H1 (cell line): ENCODE measurements around the gene DAAM1. TPM values are rescaled to one million over a fixed set of nuclear protein-coding genes. Genes with fewer than 3 reads are reported as not detected.

Experiments used
- CTCF ChIA-PET: fragments of 300-600 bp; sonication (Branson Sonifier 250); formaldehyde crosslinking; loops from one replicate; lab custom pipeline; 2021; ENCODE audit not compliant: partially characterized antibody; lab: Charles Lee
- POLR2A ChIA-PET: fragments of 300-600 bp; sonication (Branson Sonifier 250); formaldehyde crosslinking; loops from one replicate; lab custom pipeline; 2021; ENCODE audit warnings: inconsistent platforms; ENCODE audit not compliant: partially characterized antibody; lab: Charles Lee
- DNase-seq, 2 experiments: peaks; one replicate each; pipeline versions ENCODE4 v3.0.0 to v3.0.0-alpha.2; 2010 to 2022; ENCODE audit warnings: low spot score in 2 of 2, low read depth in 1 of 2, mixed read lengths in 1 of 2
- FAIRE-seq: peaks from 2 replicates; lab custom pipeline; 2011; peaks lifted over from hg19 to GRCh38; lab: Jason Lieb, UNC
- H2AFZ ChIP-seq: 2 replicates; pipeline ENCODE4 v1.8.1; 2012; ENCODE audit warnings: low read length, inconsistent platforms
- H2AK5ac ChIP-seq: 2 replicates; pipeline ENCODE4 v1.6.1; 2013; ENCODE audit warnings: low read depth, low read length
- H2BK120ac ChIP-seq: replicated peaks from 2 replicates; pipeline ENCODE3; 2013; ENCODE audit warnings: low read depth, low read length, inconsistent platforms
- H2BK12ac ChIP-seq: 2 replicates; pipeline ENCODE4 v1.6.1; 2013; ENCODE audit warnings: low read depth, low read length
- H2BK15ac ChIP-seq: 2 replicates; pipeline ENCODE4 v1.6.1; 2013; ENCODE audit warnings: low read length
- H2BK20ac ChIP-seq: 2 replicates; pipeline ENCODE4 v1.6.1; 2013; ENCODE audit warnings: low read length
- H2BK5ac ChIP-seq: 2 replicates; pipeline ENCODE4 v1.6.1; 2013; ENCODE audit warnings: low read depth, low read length
- H3K14ac ChIP-seq: 2 replicates; pipeline ENCODE4 v1.6.1; 2013; ENCODE audit warnings: inconsistent platforms; ENCODE audit not compliant: insufficient read length
- H3K18ac ChIP-seq: 2 replicates; pipeline ENCODE4 v1.6.1; 2013; ENCODE audit warnings: low read length; ENCODE audit errors: extremely low read depth
- H3K23ac ChIP-seq: 2 replicates; pipeline ENCODE4 v1.6.1; 2013; ENCODE audit warnings: inconsistent platforms; ENCODE audit not compliant: insufficient read length
- H3K23me2 ChIP-seq: 2 replicates; pipeline ENCODE4 v1.6.1; 2013; ENCODE audit warnings: low read depth, low read length
- H3K27ac ChIP-seq: 2 replicates; pipeline ENCODE4 v1.6.1; 2011; ENCODE audit warnings: low read depth, low read length, inconsistent platforms
- H3K27me3 ChIP-seq, 4 experiments: replicated peaks in 1 of 4; 1 replicate in 1 of 4; 2 replicates in 3 of 4; pipeline versions ENCODE4 v1.6.1 to v1.8.1; 2011 to 2013; ENCODE audit warnings: low read length in 3 of 4, mild to moderate bottlenecking in 3 of 4, inconsistent platforms in 2 of 4, mixed read lengths in 2 of 4, moderate library complexity in 1 of 4; ENCODE audit not compliant: control insufficient read depth in 3 of 4, insufficient read depth in 3 of 4; ENCODE audit errors: extremely low read depth in 1 of 4
- H3K36me3 ChIP-seq, 4 experiments: 2 replicates each; pipeline versions ENCODE4 v1.6.1 to v1.8.1; 2011 to 2013; ENCODE audit warnings: mild to moderate bottlenecking in 4 of 4, low read length in 3 of 4, moderate library complexity in 2 of 4, control low read depth in 1 of 4, inconsistent platforms in 1 of 4; ENCODE audit not compliant: insufficient read depth in 4 of 4, control insufficient read depth in 2 of 4
- H3K4ac ChIP-seq: replicated peaks from 2 replicates; pipeline ENCODE3; 2013; ENCODE audit warnings: low read length, low read depth, mixed read lengths, inconsistent platforms; ENCODE audit not compliant: insufficient read length
- H3K4me1 ChIP-seq, 4 experiments: replicated peaks in 1 of 4; 1 replicate in 1 of 4; 2 replicates in 3 of 4; pipeline versions ENCODE4 v1.6.1 to v1.8.1; 2011 to 2013; ENCODE audit warnings: low read length in 3 of 4, inconsistent platforms in 2 of 4, mixed read lengths in 1 of 4; ENCODE audit not compliant: insufficient read depth in 4 of 4, control insufficient read depth in 3 of 4
- H3K4me2 ChIP-seq, 2 experiments: 2 replicates each; pipeline versions ENCODE4 v1.6.1 to v1.8.1; 2011 to 2013; ENCODE audit warnings: low read depth in 2 of 2, low read length in 2 of 2, control low read depth in 1 of 2, inconsistent platforms in 1 of 2, mild to moderate bottlenecking in 1 of 2; ENCODE audit not compliant: insufficient read depth in 1 of 2
- H3K4me3 ChIP-seq, 4 experiments: fragments of 200-600, 300-600 bp in 1 of 4; sonication (generic), shearing (Covaris generic), sonication (Bioruptor Twin) in 1 of 4; 2 replicates each; pipeline versions ENCODE4 v1.5.1 to v1.8.1; 2011 to 2016; ENCODE audit warnings: low read length in 4 of 4, low read depth in 3 of 4, control low read depth in 2 of 4, inconsistent platforms in 2 of 4, mild to moderate bottlenecking in 2 of 4, mixed read lengths in 1 of 4, moderate library complexity in 1 of 4; ENCODE audit not compliant: insufficient read depth in 2 of 4; ENCODE audit errors: extremely low read depth in 1 of 4
- H3K56ac ChIP-seq: replicated peaks from 2 replicates; pipeline ENCODE3; 2013; ENCODE audit warnings: low read depth, mild to moderate bottlenecking, mixed read lengths, low read length, inconsistent platforms; ENCODE audit not compliant: insufficient read length
- H3K79me1 ChIP-seq: 2 replicates; pipeline ENCODE4 v1.6.1; 2013; ENCODE audit warnings: low read depth, low read length, control low read depth
- H3K79me2 ChIP-seq, 2 experiments: 2 replicates each; pipeline versions ENCODE4 v1.6.1 to v1.8.1; 2012 to 2013; ENCODE audit warnings: low read length in 2 of 2, mild to moderate bottlenecking in 2 of 2, inconsistent platforms in 1 of 2; ENCODE audit not compliant: insufficient read depth in 2 of 2, control insufficient read depth in 1 of 2
- H3K9ac ChIP-seq, 4 experiments: replicated peaks in 1 of 4; 1 replicate in 1 of 4; 2 replicates in 3 of 4; pipeline versions ENCODE4 v1.6.1 to v1.8.1; 2011 to 2013; ENCODE audit warnings: low read depth in 3 of 4, low read length in 3 of 4, control low read depth in 2 of 4, mild to moderate bottlenecking in 2 of 4, moderate library complexity in 2 of 4, inconsistent platforms in 1 of 4; ENCODE audit errors: extremely low read depth in 1 of 4
- H3K9me3 ChIP-seq, 2 experiments: 2 replicates each; pipeline versions ENCODE4 v1.6.1 to v1.8.1; 2012 to 2013; ENCODE audit warnings: mild to moderate bottlenecking in 2 of 2, moderate library complexity in 2 of 2, control low read depth in 1 of 2, inconsistent platforms in 1 of 2, low read depth in 1 of 2, low read length in 1 of 2, mixed read lengths in 1 of 2; ENCODE audit not compliant: insufficient read depth in 2 of 2
- H4K20me1 ChIP-seq, 2 experiments: replicated peaks in 1 of 2; 2 replicates each; pipeline versions ENCODE3 to v1.8.1; 2011 to 2013; ENCODE audit warnings: inconsistent platforms in 2 of 2, low read length in 2 of 2, mild to moderate bottlenecking in 1 of 2; ENCODE audit not compliant: insufficient read depth in 2 of 2, control insufficient read depth in 1 of 2
- H4K5ac ChIP-seq: 2 replicates; pipeline ENCODE4 v1.6.1; 2013; ENCODE audit warnings: low read length, low read depth, mixed read lengths, inconsistent platforms; ENCODE audit not compliant: insufficient read length
- H4K8ac ChIP-seq: 2 replicates; pipeline ENCODE4 v1.8.0; 2013; ENCODE audit warnings: mild to moderate bottlenecking, moderate library complexity, low read length, inconsistent platforms; ENCODE audit not compliant: insufficient read depth; ENCODE audit errors: extremely low read depth
- H4K91ac ChIP-seq: replicated peaks from 2 replicates; pipeline ENCODE3; 2013; ENCODE audit warnings: low read length, mixed read lengths, inconsistent platforms; ENCODE audit not compliant: insufficient read length
- CBX5 ChIP-seq: fragments of 300-800, 300-1000 bp; sonication (generic); IDR thresholded peaks from 2 replicates; pipeline ENCODE4 v1.7.1; 2016; ENCODE audit warnings: antibody characterized with exemption, low read length, low read depth
- CHD1 ChIP-seq: IDR thresholded peaks from 2 replicates; pipeline ENCODE4 v1.6.1; 2012; ENCODE audit warnings: low read depth, low read length, improper control_type of control experiment
- JUN ChIP-seq: IDR thresholded peaks from 2 replicates; pipeline ENCODE4 v1.6.1; 2011; ENCODE audit warnings: low read depth, mild to moderate bottlenecking, improper control_type of control experiment, low read length
- NANOG ChIP-seq: IDR thresholded peaks from 2 replicates; pipeline ENCODE4 v1.6.1; 2011; ENCODE audit warnings: low read length, low read depth, mild to moderate bottlenecking, inconsistent platforms; ENCODE audit not compliant: insufficient read depth, poor library complexity, severe bottlenecking
- POLR2A ChIP-seq, 2 experiments: IDR thresholded peaks; 1 replicate in 1 of 2; 2 replicates in 1 of 2; pipeline ENCODE4 v1.6.1; 2011; ENCODE audit warnings: low read depth in 2 of 2, low read length in 2 of 2, mild to moderate bottlenecking in 2 of 2; ENCODE audit errors: control extremely low read depth in 1 of 2
- POLR2AphosphoS5 ChIP-seq: IDR thresholded peaks from 2 replicates; pipeline ENCODE4 v1.6.1; 2011; ENCODE audit warnings: low read depth, low read length
- SIN3A ChIP-seq, 2 experiments: IDR thresholded peaks in 1 of 2; conservative IDR thresholded peaks in 1 of 2; 2 replicates each; pipeline ENCODE4 v1.6.1; 2011 to 2012; ENCODE audit warnings: low read length in 2 of 2, improper control_type of control experiment in 1 of 2, low read depth in 1 of 2, mild to moderate bottlenecking in 1 of 2
- SP4 ChIP-seq: IDR thresholded peaks from 2 replicates; pipeline ENCODE4 v1.6.1; 2012; ENCODE audit warnings: low read length, inconsistent platforms
- SRF ChIP-seq: IDR thresholded peaks from 2 replicates; pipeline ENCODE4 v1.6.1; 2011; ENCODE audit warnings: mild to moderate bottlenecking, low read depth, low read length, moderate library complexity
- TAF1 ChIP-seq: IDR thresholded peaks from 2 replicates; pipeline ENCODE4 v1.6.1; 2011; ENCODE audit warnings: mild to moderate bottlenecking, low read depth, low read length
- TBP ChIP-seq: IDR thresholded peaks from 2 replicates; pipeline ENCODE4 v1.6.1; 2011; ENCODE audit warnings: low read depth, low read length, improper control_type of control experiment
- TCF12 ChIP-seq: IDR thresholded peaks from 2 replicates; pipeline ENCODE4 v1.6.1; 2011; ENCODE audit warnings: low read depth, mild to moderate bottlenecking, low read length
- TEAD4 ChIP-seq: IDR thresholded peaks from 2 replicates; pipeline ENCODE4 v1.6.1; 2012; ENCODE audit warnings: low read depth, low read length, inconsistent platforms, mixed read lengths
- ZNF274 ChIP-seq: IDR thresholded peaks from 2 replicates; pipeline ENCODE4 v1.7.0; 2012; ENCODE audit warnings: low read length, borderline replicate concordance; ENCODE audit errors: extremely low read depth
- WGBS, 2 experiments: shearing (Covaris generic) in 1 of 2; methylation state at CpG; one replicate each; pipeline versions ENCODE4 v1.1.6 to v1.1.7; 2013 to 2015; ENCODE audit warnings: low lambda C conversion rate in 2 of 2, mixed read lengths in 2 of 2, inconsistent platforms in 1 of 2, low coverage in 1 of 2, missing lambda C conversion rate in 1 of 2; ENCODE audit not compliant: insufficient replicate concordance in 2 of 2, insufficient coverage in 1 of 2, insufficient read length in 1 of 2; ENCODE audit errors: extremely low coverage in 1 of 2, missing lambda C conversion rate in 1 of 2; 5-methylcytosine and 5-hydroxymethylcytosine counted together
- polyA plus RNA-seq, 7 experiments: library from polyadenylated mRNA; depleted of rRNA in 3 of 7; stranded (reverse) in 5 of 7; unstranded in 2 of 7; fragments of >200 nt in 5 of 7; fragments of 200-250 nt in 2 of 7; gene quantifications; 1 replicate in 5 of 7; 2 replicates in 1 of 7; 4 replicates in 1 of 7; pipeline versions ENCODE4 v1.2.1 to v1.2.3, GENCODE V29; 2011 to 2013; ENCODE audit warnings: missing spikeins in 2 of 7, mixed read lengths in 2 of 7
- total RNA-seq: library from RNA; stranded (reverse); fragmentation: NEBNext Ultra II Directional; extraction: Animal tissue kit (Norgen Biotek cat#: 25700); gene quantifications from 2 replicates; pipeline ENCODE4 v1.2.1, GENCODE V29; 2021

DAAM1 gene
- total and polyA plus RNA-seq, 2 of the 8 experiments (the other 6 are each of a cell fraction or from before 2014, with no cell fraction given) = 5.0 to 44.9 TPM

DNA sequence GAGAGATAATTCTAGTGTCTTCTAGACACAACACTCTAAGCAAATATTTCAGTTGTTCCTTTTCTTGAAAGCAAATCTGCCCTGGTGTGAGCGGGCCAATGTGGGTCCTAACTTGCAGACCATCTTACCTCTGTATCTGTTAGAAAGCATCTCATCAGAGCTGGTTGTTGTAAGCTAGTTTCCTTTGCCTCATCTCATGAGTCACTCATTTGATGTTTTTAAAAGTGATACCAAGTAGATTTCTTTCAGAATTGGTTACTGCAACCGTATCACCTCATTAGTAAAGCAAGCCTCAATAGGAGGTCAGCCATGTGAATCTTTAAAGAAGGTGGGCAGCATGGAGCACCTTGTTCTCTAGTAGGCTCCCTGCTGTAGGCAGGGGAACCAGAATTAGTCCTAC is 78.6 kb downstream of the DAAM1 start:
- Histone ChIP-seq H3K9ac (no peak overlapping the region), H3K14ac (no peak overlapping the region), H3K4me2 (no peak overlapping the region), H3K27me3 (no peaks in the 10 kb centered on the region), H2AFZ (no peak overlapping the region), H2BK15ac (no peak overlapping the region), H3K9me3 (no peaks in the 10 kb centered on the region)
- TF ChIP-seq ZNF274 (no peak), SRF (no peak), NANOG (no peak), TBP (no peak), SP4 (no peak), POLR2A (IDR thresholded peaks at IDR 0.05; ENCODE audit: control extremely low read depth in 1 of 2, low read depth in 2 of 2, low read length in 2 of 2) (no peak), JUN (no peak), CBX5 (no peak), TAF1 (no peak), TEAD4 (no peak), CHD1 (no peak), TCF12 (no peak), POLR2AphosphoS5 (no peak), SIN3A (conservative IDR thresholded peaks at IDR 0.05 in 1 of 2, IDR thresholded peaks at IDR 0.05 in 1 of 2; ENCODE audit: low read depth in 1 of 2, low read length in 2 of 2) (no peak)
- TF ChIP-seq, all 59 proteins: peak for 0
- WGBS, 2 experiments = 90% methylated on average over 2 of the region's 2 CpGs; no CpG with 5 or more reads in 1 of the 2 experiments
- Histone ChIP-seq H3K23ac (no peak overlapping the region), H3K23me2 (no peaks in the 10 kb centered on the region), H4K91ac (no peak overlapping the region), H4K20me1 (no peaks in the 10 kb centered on the region), H3K4ac (no peak overlapping the region), H3K4me1 (0 out of 7 replicates have a peak, but pooled peaks cover 0 to 2% (median 0%) of the 10 kb centered on the region in 4 experiments), H4K8ac (no peak overlapping the region), H2BK120ac (no peak overlapping the region), H3K18ac (no peak overlapping the region), H2BK20ac (no peak overlapping the region), H2AK5ac (no peak overlapping the region), H3K79me2 (no peaks in the 10 kb centered on the region), H2BK5ac (no peak overlapping the region), H3K4me3 (no peak overlapping the region), H3K79me1 (no peaks in the 10 kb centered on the region), H3K27ac (no peak overlapping the region), H4K5ac (no peak overlapping the region), H3K36me3 (peaks cover 0 to 3% (median 0%) of the 10 kb centered on the region in 4 experiments; a peak in 1 of 8 replicates), H3K56ac (no peak overlapping the region), H2BK12ac (no peak overlapping the region)
- POLR2A ChIA-PET = no interaction called here
- FAIRE-seq (no peak), DNase-seq (no peak)
- CTCF ChIA-PET = no interaction called here
